AG09319 (cell line): ENCODE data around the gene ALDH1L1.

Experiments
- DNase-seq: peaks from one replicate; pipeline ENCODE4 v3.0.0-alpha.2; 2010; ENCODE audit warnings: low read depth; ENCODE audit errors: extremely low read depth
- TF ChIP-seq, protein P1 (sequence below): IDR thresholded peaks from 2 replicates; pipeline ENCODE4 v1.5.1; 2011; ENCODE audit warnings: low read depth, mild to moderate bottlenecking, inconsistent platforms, low read length, moderate library complexity

The ALDH1L1 gene

DNA sequence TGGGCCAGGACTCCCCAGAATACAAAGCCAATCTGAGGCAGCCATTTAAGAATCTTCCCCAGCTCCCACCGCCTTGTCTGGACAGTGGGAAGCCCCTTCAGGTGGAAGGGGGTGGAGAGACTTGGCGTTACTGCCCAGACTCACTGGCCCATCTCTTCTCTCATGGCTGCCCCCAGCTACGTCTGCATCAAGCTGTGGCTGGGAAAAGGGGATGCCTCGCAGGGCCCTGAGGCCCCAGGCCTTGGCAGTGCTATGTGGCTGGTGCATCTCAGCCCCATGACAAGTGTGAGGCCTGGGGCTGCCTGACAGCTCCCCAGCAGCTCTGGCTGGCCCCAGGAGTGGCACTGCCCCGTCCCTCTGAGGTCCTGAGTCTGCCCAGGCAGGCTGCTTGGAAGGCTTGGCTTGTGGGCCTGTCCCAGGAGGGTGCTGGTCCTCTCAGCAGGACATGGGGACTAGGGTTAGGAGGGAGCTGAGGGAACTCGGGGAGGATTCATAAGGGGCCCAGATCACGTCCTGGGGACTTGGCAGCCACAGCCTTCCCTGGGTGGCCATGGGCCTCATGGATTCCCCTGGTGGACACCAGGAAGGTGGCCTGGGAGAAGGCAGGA, 76.3 kb downstream of the ALDH1L1 start:
- no peak for DNase-seq
- TF ChIP-seq, protein P1, sequence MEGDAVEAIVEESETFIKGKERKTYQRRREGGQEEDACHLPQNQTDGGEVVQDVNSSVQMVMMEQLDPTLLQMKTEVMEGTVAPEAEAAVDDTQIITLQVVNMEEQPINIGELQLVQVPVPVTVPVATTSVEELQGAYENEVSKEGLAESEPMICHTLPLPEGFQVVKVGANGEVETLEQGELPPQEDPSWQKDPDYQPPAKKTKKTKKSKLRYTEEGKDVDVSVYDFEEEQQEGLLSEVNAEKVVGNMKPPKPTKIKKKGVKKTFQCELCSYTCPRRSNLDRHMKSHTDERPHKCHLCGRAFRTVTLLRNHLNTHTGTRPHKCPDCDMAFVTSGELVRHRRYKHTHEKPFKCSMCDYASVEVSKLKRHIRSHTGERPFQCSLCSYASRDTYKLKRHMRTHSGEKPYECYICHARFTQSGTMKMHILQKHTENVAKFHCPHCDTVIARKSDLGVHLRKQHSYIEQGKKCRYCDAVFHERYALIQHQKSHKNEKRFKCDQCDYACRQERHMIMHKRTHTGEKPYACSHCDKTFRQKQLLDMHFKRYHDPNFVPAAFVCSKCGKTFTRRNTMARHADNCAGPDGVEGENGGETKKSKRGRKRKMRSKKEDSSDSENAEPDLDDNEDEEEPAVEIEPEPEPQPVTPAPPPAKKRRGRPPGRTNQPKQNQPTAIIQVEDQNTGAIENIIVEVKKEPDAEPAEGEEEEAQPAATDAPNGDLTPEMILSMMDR = no peak

DNA sequence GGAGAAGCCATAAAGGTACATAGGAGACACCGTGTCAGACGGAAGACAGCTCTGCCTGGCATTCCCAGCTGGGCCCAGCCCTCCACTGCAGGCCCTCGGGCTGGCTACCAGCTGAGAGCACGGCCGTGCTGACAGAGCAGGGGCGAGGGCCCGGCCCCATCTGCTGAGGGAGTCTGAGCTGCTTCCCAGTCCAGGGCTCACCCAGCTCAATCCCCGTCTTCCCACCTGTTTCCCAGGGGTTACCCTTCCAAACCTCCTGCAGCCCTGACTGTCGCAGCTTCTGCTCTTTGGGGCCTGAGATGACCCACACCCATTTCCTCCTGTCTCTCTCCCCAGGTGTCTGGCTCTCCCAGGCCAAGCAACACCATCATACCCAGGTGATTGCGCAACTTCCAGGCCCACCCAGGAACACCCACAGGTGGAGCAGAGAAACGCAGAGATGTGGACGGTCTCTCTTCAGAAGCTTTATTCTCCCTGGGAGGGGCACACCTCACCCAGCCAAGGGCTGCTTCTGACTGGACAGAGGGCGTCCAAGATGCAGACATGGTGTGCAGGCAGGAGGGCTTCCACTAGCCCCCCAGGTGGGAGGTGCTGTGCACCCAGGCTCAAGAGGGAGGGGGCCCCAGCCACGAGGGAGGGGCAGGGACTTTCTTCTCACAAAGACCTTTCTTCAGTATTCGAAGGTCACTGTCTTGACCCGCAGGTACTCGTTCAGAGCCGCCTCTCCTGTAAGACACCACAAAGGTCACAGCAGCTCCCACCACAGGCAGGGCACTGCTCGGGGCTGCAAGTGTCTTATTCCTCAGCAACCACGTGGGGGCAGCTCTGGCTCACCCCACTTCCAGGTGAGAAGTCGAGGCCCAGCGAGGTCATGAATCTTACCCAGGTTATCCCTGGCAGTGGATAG, 77.0 kb downstream of the ALDH1L1 start:
- TF ChIP-seq, protein P1 = no peak
- no peak for DNase-seq

DNA sequence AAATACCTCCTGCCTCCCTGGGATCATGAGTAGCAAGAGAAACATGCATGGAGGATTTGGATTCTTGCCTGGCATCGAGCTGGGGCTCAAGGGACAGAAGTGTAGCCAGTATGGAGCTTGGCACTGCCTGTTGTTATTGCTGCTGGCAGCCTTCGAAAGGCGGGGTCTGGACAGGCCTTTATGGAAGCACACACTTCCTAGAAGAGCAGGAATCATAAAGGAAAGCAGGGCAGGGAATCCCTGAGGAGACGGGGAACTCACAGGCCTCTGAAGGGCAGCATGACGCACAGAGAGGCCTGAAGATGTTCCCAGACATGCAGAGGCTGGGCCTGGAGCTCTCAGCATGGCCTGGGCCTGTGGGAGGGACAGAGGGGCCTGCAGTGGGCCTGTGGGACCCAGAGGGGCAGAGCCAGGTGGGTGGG, 77.8 kb downstream of the ALDH1L1 start:
- no peak for DNase-seq
- TF ChIP-seq, protein P1 = no peak

- TF ChIP-seq, protein P1 = no peak
- DNase-seq = no peak
Observed at GRCh38 chr3:126102011-126102410, 78.4 kb downstream of the ALDH1L1 start.

DNA sequence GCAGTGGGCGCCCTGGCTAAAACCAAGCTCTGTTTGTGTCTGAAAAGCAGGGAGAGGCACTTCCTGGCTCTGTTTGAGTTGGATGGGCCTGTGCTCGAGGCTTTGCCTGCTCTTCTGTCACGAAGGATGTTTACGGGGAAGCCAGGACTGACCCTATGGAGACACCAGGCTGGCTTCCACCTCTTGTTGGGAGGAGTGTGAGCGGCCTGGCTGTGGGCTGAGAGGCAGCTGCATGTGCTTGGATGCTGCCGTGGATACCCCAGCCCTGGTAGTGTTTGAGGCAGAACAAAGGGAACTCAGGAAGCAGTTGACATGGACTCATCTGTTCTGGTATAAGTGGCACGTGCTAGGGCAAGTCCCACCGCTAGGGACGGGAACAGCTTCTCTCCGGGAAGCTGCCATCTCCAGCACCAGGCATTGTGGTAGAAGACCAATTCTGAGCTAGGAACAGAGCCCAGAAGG, 78.8 kb downstream of the ALDH1L1 start:
- TF ChIP-seq, protein P1 = no peak
- DNase-seq = no peak

GRCh38 chr3:126100634-126101301, 79.6 kb downstream of the ALDH1L1 start:
- TF ChIP-seq, protein P1 = no peak
- DNase-seq = no peak

- TF ChIP-seq, protein P1 = no peak
- no peak for DNase-seq
Observed at GRCh38 chr3:126100269-126100633, 80.1 kb downstream of the ALDH1L1 start.
